NCI-H526 treated with DMSO at 0.1 percent for 48 hours (cell line): ENCODE results near the gene KRTAP3-1.

Experiments
- DNase-seq: peaks from one replicate; lab custom pipeline; 2025; lab: John Stamatoyannopoulos, UW

KRTAP3-1 gene

GRCh38 chr17:40978575-40979151 lies 30.3 kb downstream of the KRTAP3-1 start:
- DNase-seq: no peak

- DNase-seq: no peak
Observed at GRCh38 chr17:40975516-40975915, 33.4 kb downstream of the KRTAP3-1 start.

- DNase-seq: no peak
Observed at GRCh38 chr17:40974366-40974765, 34.6 kb downstream of the KRTAP3-1 start.

GRCh38 chr17:40967582-40967981 lies 41.3 kb downstream of the KRTAP3-1 start:
- DNase-seq: no peak

DNA sequence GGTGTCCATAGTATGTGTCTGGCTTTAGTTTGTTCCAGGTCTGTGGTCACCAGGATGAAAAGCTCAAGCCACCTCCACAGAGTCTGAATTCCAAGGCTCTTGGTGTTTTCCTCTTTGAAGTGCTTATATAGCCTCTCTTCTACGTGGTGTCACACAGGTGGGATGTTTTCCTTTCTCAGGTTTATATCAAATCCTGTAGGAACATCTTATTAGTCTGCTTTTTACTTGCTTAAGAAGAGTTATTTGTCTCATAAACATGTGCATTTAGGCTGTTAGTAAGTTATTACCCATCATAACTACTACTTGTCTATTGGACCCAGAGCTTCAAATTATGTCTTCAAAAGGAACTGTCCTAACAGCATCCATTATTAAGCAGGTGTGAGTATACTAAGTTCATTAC lies 42.1 kb downstream of the KRTAP3-1 start, which contains the start of gene KRT39:
TSS of gene KRT39 (minus strand) at position 101 of the 400 bp plus-strand sequence. CDS start at position 9, 92 bp downstream.
- DNase-seq: no peak

GRCh38 chr17:40963838-40964237 lies 45.1 kb downstream of the KRTAP3-1 start:
- DNase-seq: no peak

DNA sequence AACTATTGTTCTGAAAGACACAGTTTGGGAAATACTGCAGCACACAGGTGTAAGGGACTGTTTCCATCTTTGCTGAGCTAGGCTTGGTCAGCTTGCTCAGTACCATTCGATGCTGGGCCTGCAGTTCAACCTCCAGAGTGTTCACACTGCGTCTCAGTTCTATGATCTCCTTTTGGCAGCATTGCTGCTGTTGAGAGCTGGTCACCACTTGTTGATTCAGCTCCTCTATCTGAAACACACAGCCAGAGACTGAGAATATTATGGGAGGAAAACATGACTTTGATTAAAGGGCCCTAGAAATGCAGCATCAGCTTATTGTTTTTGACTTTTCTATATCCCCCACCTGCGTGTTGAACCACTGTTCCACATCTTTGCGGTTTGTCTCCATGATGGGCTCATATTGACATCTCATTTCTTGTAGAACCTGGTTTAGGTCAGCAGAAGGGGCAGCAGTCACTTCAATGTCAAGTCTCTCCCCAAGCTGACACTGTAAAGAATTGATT lies 46.8 kb downstream of the KRTAP3-1 start:
- no peak for DNase-seq

GRCh38 chr17:40961591-40961990 lies 47.3 kb downstream of the KRTAP3-1 start:
- DNase-seq: peak; percentile 8

DNA sequence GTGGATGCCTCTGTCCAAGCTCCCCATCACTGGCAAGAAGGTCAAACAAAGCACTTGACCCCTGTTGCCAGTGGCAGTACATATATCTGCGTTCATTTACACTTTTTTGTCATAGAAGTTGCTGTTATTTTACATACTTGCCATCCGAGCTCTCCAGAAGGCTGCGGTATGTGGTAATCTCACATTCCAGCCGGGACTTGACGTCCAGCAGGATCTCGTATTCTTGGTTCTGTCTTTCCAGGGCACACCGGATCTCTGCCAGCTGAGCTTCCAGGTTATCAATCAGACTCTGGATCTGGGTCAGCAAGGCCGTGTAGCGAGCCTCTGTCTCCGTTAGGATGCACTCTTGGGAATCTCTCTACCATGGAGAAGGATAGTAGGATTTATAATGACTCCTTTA lies 48.8 kb downstream of the KRTAP3-1 start:
- DNase-seq: no peak
